Fibroblast of lung (primary cell): ENCODE results near the gene TRIM68. TPM values are rescaled to one million over a fixed set of nuclear protein-coding genes. Genes with fewer than 3 reads are reported as not detected.

Source experiments
- DNase-seq, 2 donors: peaks; one replicate each; pipeline versions ENCODE4 v3.0.0 to v3.0.0-alpha.2; 2010; ENCODE audit warnings: low read depth in 2 of 2
- H2AFZ ChIP-seq: 2 replicates; pipeline ENCODE4 v1.5.1; 2012; ENCODE audit warnings: low read length, control low read depth, inconsistent platforms
- H3K27ac ChIP-seq: 2 replicates; pipeline ENCODE4 v1.5.1; 2011; ENCODE audit warnings: low read length, control low read depth; ENCODE audit not compliant: insufficient read depth
- H3K27me3 ChIP-seq: 2 replicates; pipeline ENCODE4 v1.5.1; 2011; ENCODE audit warnings: mild to moderate bottlenecking, low read length; ENCODE audit not compliant: control insufficient read depth, insufficient read depth
- H3K36me3 ChIP-seq: 2 replicates; pipeline ENCODE4 v1.5.1; 2011; ENCODE audit warnings: low read length; ENCODE audit not compliant: control insufficient read depth, insufficient read depth
- H3K4me1 ChIP-seq: 2 replicates; pipeline ENCODE4 v1.5.1; 2011; ENCODE audit warnings: low read length; ENCODE audit not compliant: control insufficient read depth, insufficient read depth; ENCODE audit errors: extremely low read depth
- H3K4me2 ChIP-seq: 2 replicates; pipeline ENCODE4 v1.5.1; 2011; ENCODE audit warnings: low read length, control low read depth; ENCODE audit not compliant: insufficient read depth; ENCODE audit errors: extremely low read depth
- H3K4me3 ChIP-seq, 4 experiments: fragments of 200-600 bp in 1 of 4; sonication (generic) in 1 of 4; replicated peaks in 1 of 4; 2 replicates each; pipeline ENCODE4 v1.5.1; 2011 to 2016; ENCODE audit warnings: low read length in 4 of 4, low read depth in 3 of 4, mild to moderate bottlenecking in 3 of 4, control low read depth in 2 of 4, inconsistent platforms in 1 of 4, mixed read lengths in 1 of 4; ENCODE audit not compliant: insufficient read depth in 1 of 4; ENCODE audit errors: control extremely low read depth in 1 of 4
- H3K79me2 ChIP-seq: 2 replicates; pipeline ENCODE4 v1.5.1; 2012; ENCODE audit warnings: mild to moderate bottlenecking, low read length, inconsistent platforms; ENCODE audit not compliant: control insufficient read depth, insufficient read depth
- H3K9ac ChIP-seq: 2 replicates; pipeline ENCODE4 v1.5.1; 2011; ENCODE audit warnings: mild to moderate bottlenecking, low read length, control low read depth; ENCODE audit not compliant: insufficient read depth
- H3K9me3 ChIP-seq: 2 replicates; pipeline ENCODE4 v1.5.1; 2012; ENCODE audit warnings: low read depth, low read length; ENCODE audit not compliant: control insufficient read depth, insufficient read depth
- H4K20me1 ChIP-seq: 2 replicates; pipeline ENCODE4 v1.5.1; 2011; ENCODE audit warnings: low read length; ENCODE audit not compliant: control insufficient read depth, insufficient read depth; ENCODE audit errors: extremely low read depth
- CTCF ChIP-seq, 2 donors: IDR thresholded peaks in 1 of 2; conservative IDR thresholded peaks in 1 of 2; 1 replicate in 1 of 2; 2 replicates in 1 of 2; pipeline ENCODE4 v1.5.1; 2011 to 2012; ENCODE audit warnings: low read length in 2 of 2, control low read depth in 1 of 2, inconsistent platforms in 1 of 2, low read depth in 1 of 2, mild to moderate bottlenecking in 1 of 2
- EZH2 ChIP-seq: IDR thresholded peaks from 2 replicates; pipeline ENCODE4 v1.5.1; 2012; ENCODE audit warnings: low read length, control low read depth, mild to moderate bottlenecking; ENCODE audit errors: missing control alignments
- polyA plus RNA-seq, 2 donors: library from polyadenylated mRNA; depleted of rRNA in 1 of 2; stranded (reverse) in 1 of 2; unstranded in 1 of 2; fragments of >200 nt; gene quantifications; 2 replicates each; pipeline ENCODE4 v1.2.1, GENCODE V29; 2011 to 2012; ENCODE audit warnings: missing spikeins in 1 of 2
- total RNA-seq: library from RNA; depleted of rRNA; stranded (reverse); fragments of >200 nt; gene quantifications from 2 replicates; pipeline ENCODE4 v1.2.1, GENCODE V29; 2014

TRIM68 gene
- total and polyA plus RNA-seq, 2 donors (not counting 1 experiment from before 2014, with no cell fraction given): 6.5 to 11.1 TPM

- Histone ChIP-seq H3K9ac (no peak overlapping the region), H3K27ac (no peak overlapping the region), H3K36me3 (no peaks in the 10 kb centered on the region), H3K4me1 (no peaks in the 10 kb centered on the region), H4K20me1 (no peaks in the 10 kb centered on the region), H3K4me2 (no peak overlapping the region), H3K79me2 (no peaks in the 10 kb centered on the region), H3K4me3 (no peak overlapping the region), H3K27me3 (no peaks in the 10 kb centered on the region), H3K9me3 (no peaks in the 10 kb centered on the region), H2AFZ (no peak overlapping the region)
- DNase-seq: no peak
- TF ChIP-seq EZH2 (no peak), CTCF (conservative IDR thresholded peaks at IDR 0.05 in 1 of 2, IDR thresholded peaks at IDR 0.05 in 1 of 2; ENCODE audit: low read depth in 1 of 2, low read length in 2 of 2) (no peak)
Measured at GRCh38 chr11:4641501-4641900, 33.5 kb upstream of the TRIM68 start.

- TF ChIP-seq EZH2: no peak
- TF ChIP-seq CTCF (conservative IDR thresholded peaks at IDR 0.05 in 1 of 2, IDR thresholded peaks at IDR 0.05 in 1 of 2; ENCODE audit: low read depth in 1 of 2, low read length in 2 of 2): no peak
- Histone ChIP-seq H4K20me1 (no peaks in the 10 kb centered on the region), H3K4me3 (no peak overlapping the region), H3K4me1 (no peaks in the 10 kb centered on the region), H3K4me2 (no peak overlapping the region), H3K27ac (no peak overlapping the region), H3K9me3 (no peaks in the 10 kb centered on the region), H3K79me2 (no peaks in the 10 kb centered on the region), H3K27me3 (no peaks in the 10 kb centered on the region), H3K36me3 (no peaks in the 10 kb centered on the region), H3K9ac (no peak overlapping the region), H2AFZ (no peak overlapping the region)
- no peak for DNase-seq
Measured at GRCh38 chr11:4639931-4640330, 31.9 kb upstream of the TRIM68 start.

- Histone ChIP-seq H4K20me1 (no peaks in the 10 kb centered on the region), H3K4me1 (no peaks in the 10 kb centered on the region), H3K9me3 (no peaks in the 10 kb centered on the region), H3K9ac (no peak overlapping the region), H3K27ac (no peak overlapping the region), H3K4me3 (no peak overlapping the region), H3K79me2 (no peaks in the 10 kb centered on the region), H3K27me3 (no peaks in the 10 kb centered on the region), H3K36me3 (no peaks in the 10 kb centered on the region), H2AFZ (no peak overlapping the region), H3K4me2 (no peak overlapping the region)
- TF ChIP-seq EZH2: no peak
- TF ChIP-seq CTCF (conservative IDR thresholded peaks at IDR 0.05 in 1 of 2, IDR thresholded peaks at IDR 0.05 in 1 of 2; ENCODE audit: low read depth in 1 of 2, low read length in 2 of 2): no peak
- DNase-seq: no peak
Measured at GRCh38 chr11:4637662-4638047, 29.6 kb upstream of the TRIM68 start.
